CD14-positive monocyte (primary cell): ENCODE data around the gene ACADS. TPM values are rescaled to one million over a fixed set of nuclear protein-coding genes. Genes with fewer than 3 reads are reported as not detected.

Experiments
- DNase-seq, 3 donors: peaks; one replicate each; pipeline ENCODE4 v3.0.0-alpha.2; 2011 to 2022
- H2AFZ ChIP-seq: 2 replicates; pipeline ENCODE4 v1.6.0; 2012; ENCODE audit warnings: mild to moderate bottlenecking, low read depth, low read length, inconsistent platforms; ENCODE audit not compliant: insufficient read depth, poor library complexity, severe bottlenecking
- H3K27ac ChIP-seq, 2 donors: 1 replicate in 1 of 2; 2 replicates in 1 of 2; pipeline ENCODE4 v1.5.1; 2012 to 2013; ENCODE audit warnings: low read length in 2 of 2, control low read depth in 1 of 2, inconsistent platforms in 1 of 2, low read depth in 1 of 2, mild to moderate bottlenecking in 1 of 2
- H3K27me3 ChIP-seq, 2 donors: one replicate each; pipeline versions ENCODE4 v1.6.0 to v1.6.1; 2011 to 2013; ENCODE audit warnings: low read length in 2 of 2; ENCODE audit not compliant: control insufficient read depth in 2 of 2, insufficient read depth in 2 of 2
- H3K36me3 ChIP-seq, 2 donors: replicated peaks in 1 of 2; 1 replicate in 1 of 2; 2 replicates in 1 of 2; pipeline versions ENCODE4 v1.5.1 to v1.6.1; 2012 to 2013; ENCODE audit warnings: low read length in 2 of 2, control low read depth in 1 of 2, inconsistent platforms in 1 of 2, mild to moderate bottlenecking in 1 of 2; ENCODE audit not compliant: insufficient read depth in 2 of 2, control insufficient read depth in 1 of 2
- H3K4me1 ChIP-seq, 2 donors: 1 replicate in 1 of 2; 2 replicates in 1 of 2; pipeline versions ENCODE4 v1.5.1 to v1.6.1; 2012 to 2013; ENCODE audit warnings: low read length in 2 of 2, control low read depth in 1 of 2, inconsistent platforms in 1 of 2, mild to moderate bottlenecking in 1 of 2, moderate library complexity in 1 of 2; ENCODE audit not compliant: insufficient read depth in 2 of 2, control insufficient read depth in 1 of 2
- H3K4me2 ChIP-seq: replicated peaks from 2 replicates; pipeline ENCODE3; 2012; ENCODE audit warnings: low read length, moderate library complexity, mild to moderate bottlenecking; ENCODE audit not compliant: poor library complexity, severe bottlenecking; ENCODE audit errors: extremely low read depth
- H3K4me3 ChIP-seq, 3 experiments: fragments of 200-600 bp in 1 of 3; sonication (generic) in 1 of 3; replicated peaks in 1 of 3; 1 replicate in 2 of 3; 2 replicates in 1 of 3; pipeline ENCODE4 v1.5.1; 2011 to 2013; ENCODE audit warnings: low read length in 3 of 3, mild to moderate bottlenecking in 3 of 3, control low read depth in 2 of 3, low read depth in 2 of 3, inconsistent platforms in 1 of 3, moderate library complexity in 1 of 3
- H3K79me2 ChIP-seq: 2 replicates; pipeline ENCODE4 v1.6.0; 2012; ENCODE audit warnings: mild to moderate bottlenecking, control low read depth, inconsistent platforms, low read length, moderate library complexity; ENCODE audit not compliant: insufficient read depth
- H3K9ac ChIP-seq: 2 replicates; pipeline ENCODE4 v1.6.0; 2017; ENCODE audit warnings: low read length, mild to moderate bottlenecking; ENCODE audit not compliant: insufficient read depth, poor library complexity, severe bottlenecking
- H3K9me3 ChIP-seq, 2 donors: replicated peaks in 1 of 2; 1 replicate in 1 of 2; 2 replicates in 1 of 2; pipeline versions ENCODE4 v1.5.1 to v1.6.1; 2012 to 2013; ENCODE audit warnings: low read length in 2 of 2, control low read depth in 1 of 2; ENCODE audit not compliant: control insufficient read depth in 1 of 2, insufficient read depth in 1 of 2
- H4K20me1 ChIP-seq: 2 replicates; pipeline ENCODE4 v1.6.0; 2012; ENCODE audit warnings: mild to moderate bottlenecking, low read length, control low read depth, moderate library complexity; ENCODE audit not compliant: insufficient read depth
- H3K27ac Mint-ChIP-seq, 7 donors: one replicate each; pipeline ENCODE4 v1.8.0; 2020; ENCODE audit warnings: mild to moderate bottlenecking in 7 of 7, mixed read lengths in 7 of 7, moderate library complexity in 6 of 7, inconsistent platforms in 2 of 7
- H3K27me3 Mint-ChIP-seq, 3 donors: one replicate each; pipeline ENCODE4 v1.8.0; 2021 to 2022; ENCODE audit warnings: low read depth in 3 of 3, mild to moderate bottlenecking in 3 of 3, mixed read lengths in 3 of 3, moderate library complexity in 3 of 3, inconsistent platforms in 1 of 3
- H3K36me3 Mint-ChIP-seq, 2 donors: one replicate each; pipeline ENCODE4 v1.8.0; 2020; ENCODE audit warnings: mixed read lengths in 2 of 2, inconsistent platforms in 1 of 2, mild to moderate bottlenecking in 1 of 2
- H3K4me1 Mint-ChIP-seq: one replicate; pipeline ENCODE4 v1.8.0; 2020; ENCODE audit warnings: mild to moderate bottlenecking, mixed read lengths
- H3K4me3 Mint-ChIP-seq, 2 donors: one replicate each; pipeline ENCODE4 v1.8.0; 2020; ENCODE audit warnings: mild to moderate bottlenecking in 2 of 2, mixed read lengths in 2 of 2, moderate library complexity in 1 of 2
- H3K9me3 Mint-ChIP-seq, 7 donors: one replicate each; pipeline ENCODE4 v1.8.0; 2020 to 2022; ENCODE audit warnings: mixed read lengths in 7 of 7, mild to moderate bottlenecking in 6 of 7, moderate library complexity in 6 of 7, inconsistent platforms in 2 of 7
- WGBS: methylation state at CpG from one replicate; pipeline ENCODE4 v1.1.5; 2013; ENCODE audit warnings: missing lambda C conversion rate; ENCODE audit not compliant: insufficient coverage; 5-methylcytosine and 5-hydroxymethylcytosine counted together
- intact Hi-C, 2 donors: fragments of 100-400 bp; cut with micrococcal nuclease; formaldehyde crosslinking; loops; one replicate each; pipeline versions ENCODE4 v1.15.0 to v1.15.1; 2023
- polyA plus RNA-seq, 3 donors: library from polyadenylated mRNA; depleted of rRNA in 1 of 3; unstranded in 2 of 3; stranded (reverse) in 1 of 3; fragments of 300-500 nt in 2 of 3; fragments of >200 nt in 1 of 3; fragmentation: Illumina TruSeq in 2 of 3; gene quantifications; 1 replicate in 2 of 3; 2 replicates in 1 of 3; pipeline ENCODE4 v1.2.3, GENCODE V29; 2012 to 2021
- TF ChIP-seq, protein P1 (sequence below): fragments of 200-600 bp; IDR thresholded peaks from one replicate; pipeline ENCODE4 v1.8.0; 2022; ENCODE audit warnings: antibody characterized with exemption, mild to moderate bottlenecking

Gene ACADS
- polyA plus RNA-seq, 3 donors, result 9.2 to 25.1 (median 18.2) TPM

- H3K4me3 Mint-ChIP-seq, result no peak overlapping the region
- peaks cover 41 to 52% of the 10 kb centered on the region in 2 donors for H3K36me3 ChIP-seq
- no peak overlapping the region for H3K9ac ChIP-seq
Observed at GRCh38 chr12:120692524-120693033, 33.0 kb upstream of the ACADS start.

GRCh38 chr12:120693848-120694247, 31.8 kb upstream of the ACADS start:
- intact Hi-C loops, result no loop called here
- Mint-ChIP-seq H3K9me3 (no peaks in the 10 kb centered on the region), H3K36me3 (peaks cover 48 to 63% of the 10 kb centered on the region in 2 donors), H3K4me3 (no peak overlapping the region), H3K27ac (peak overlapping the region in 3 of 7 donors; percentile 55 to 82 (median 72)), H3K27me3 (peaks cover 0 to 2% (median 0%) of the 10 kb centered on the region in 3 donors), H3K4me1 (peaks cover 38% of the 10 kb centered on the region)
- H3K9ac ChIP-seq, result no peak overlapping the region
- H3K27me3 ChIP-seq, result no peaks in the 10 kb centered on the region
- H3K9me3 ChIP-seq, result no peaks in the 10 kb centered on the region
- TF ChIP-seq, protein P1, sequence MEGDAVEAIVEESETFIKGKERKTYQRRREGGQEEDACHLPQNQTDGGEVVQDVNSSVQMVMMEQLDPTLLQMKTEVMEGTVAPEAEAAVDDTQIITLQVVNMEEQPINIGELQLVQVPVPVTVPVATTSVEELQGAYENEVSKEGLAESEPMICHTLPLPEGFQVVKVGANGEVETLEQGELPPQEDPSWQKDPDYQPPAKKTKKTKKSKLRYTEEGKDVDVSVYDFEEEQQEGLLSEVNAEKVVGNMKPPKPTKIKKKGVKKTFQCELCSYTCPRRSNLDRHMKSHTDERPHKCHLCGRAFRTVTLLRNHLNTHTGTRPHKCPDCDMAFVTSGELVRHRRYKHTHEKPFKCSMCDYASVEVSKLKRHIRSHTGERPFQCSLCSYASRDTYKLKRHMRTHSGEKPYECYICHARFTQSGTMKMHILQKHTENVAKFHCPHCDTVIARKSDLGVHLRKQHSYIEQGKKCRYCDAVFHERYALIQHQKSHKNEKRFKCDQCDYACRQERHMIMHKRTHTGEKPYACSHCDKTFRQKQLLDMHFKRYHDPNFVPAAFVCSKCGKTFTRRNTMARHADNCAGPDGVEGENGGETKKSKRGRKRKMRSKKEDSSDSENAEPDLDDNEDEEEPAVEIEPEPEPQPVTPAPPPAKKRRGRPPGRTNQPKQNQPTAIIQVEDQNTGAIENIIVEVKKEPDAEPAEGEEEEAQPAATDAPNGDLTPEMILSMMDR, result no peak
- no peak overlapping the region for H2AFZ ChIP-seq
- peaks cover 70% of the 10 kb centered on the region for H3K79me2 ChIP-seq
- peaks cover 20 to 29% of the 10 kb centered on the region in 2 donors for H3K4me1 ChIP-seq
- peaks cover 51% of the 10 kb centered on the region for H4K20me1 ChIP-seq
- H3K4me3 ChIP-seq, result no peak overlapping the region
- no peak overlapping the region for H3K27ac ChIP-seq
- H3K36me3 ChIP-seq, result peaks cover 43 to 56% of the 10 kb centered on the region in 2 donors
- 100% methylated on average over 4 of the region's 4 CpGs for WGBS
- DNase-seq, result no peak
- H3K4me2 ChIP-seq, result no peak overlapping the region

More at GRCh38 chr12:120692524-120693033, 33.0 kb upstream of the ACADS start:
- Histone ChIP-seq H3K9me3 (no peaks in the 10 kb centered on the region), H2AFZ (no peak overlapping the region), H3K27me3 (no peaks in the 10 kb centered on the region), H3K4me2 (no peak overlapping the region), H3K79me2 (peaks cover 77% of the 10 kb centered on the region), H3K4me3 (no peak overlapping the region), H4K20me1 (peaks cover 63% of the 10 kb centered on the region), H3K4me1 (peaks cover 24 to 32% of the 10 kb centered on the region in 2 donors), H3K27ac (peak overlapping the region in 1 of 2 donors; percentile 2)
- Mint-ChIP-seq H3K9me3 (no peaks in the 10 kb centered on the region), H3K27me3 (peaks cover 0 to 2% (median 0%) of the 10 kb centered on the region in 3 donors), H3K4me1 (peaks cover 43% of the 10 kb centered on the region), H3K27ac (peak overlapping the region in 1 of 7 donors; percentile 48), H3K36me3 (peaks cover 48 to 62% of the 10 kb centered on the region in 2 donors)
- DNase-seq, result no peak
- intact Hi-C loops, result no loop called here
- WGBS, result 97% methylated on average over 3 of the region's 11 CpGs
- TF ChIP-seq, protein P1, result no peak
